ENCODE measurements around the gene HINT3. TPM values are rescaled to one million over a fixed set of nuclear protein-coding genes. Genes with fewer than 3 reads are reported as not detected.

Gene HINT3
- total RNA-seq, 2 donors from 2014 or later, result 13.0 to 16.4 TPM

DNA sequence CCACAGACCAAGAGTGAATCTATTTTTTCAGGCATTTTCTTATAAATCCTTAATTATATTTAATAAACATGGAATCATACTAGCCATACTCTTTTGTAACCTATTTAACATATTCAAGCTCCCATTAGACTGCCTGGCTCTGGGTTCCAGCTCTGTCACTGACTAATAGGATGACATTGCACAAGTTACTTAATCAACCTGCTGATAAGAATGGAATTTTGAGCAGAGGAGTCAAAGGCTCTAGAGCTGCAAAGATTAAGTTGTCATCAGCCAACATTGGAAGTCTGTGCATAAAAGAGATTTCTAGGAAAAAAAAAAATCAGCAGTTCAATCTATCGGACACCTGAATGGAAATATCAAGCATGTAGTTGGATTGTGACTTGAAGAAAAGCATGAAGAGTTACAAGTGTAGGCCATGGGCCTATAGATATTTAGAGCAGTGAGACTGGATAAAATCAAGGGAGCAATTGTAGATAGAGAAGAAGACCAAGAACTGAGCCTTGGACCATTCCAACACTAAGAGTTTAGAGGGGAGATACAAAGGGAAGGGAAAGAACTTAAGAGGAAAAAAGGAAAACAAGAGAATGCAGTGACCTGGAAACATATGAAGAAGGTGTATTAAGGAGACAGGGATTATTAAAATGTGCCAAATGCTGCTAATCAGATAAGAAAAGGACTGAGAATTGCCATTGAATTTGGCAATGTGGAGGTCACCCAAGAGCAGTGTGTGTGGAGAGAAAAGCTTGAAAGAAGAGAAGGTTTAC lies 11.0 kb upstream of the HINT3 start:
- no peak overlapping the region for H3K27ac Mint-ChIP-seq
- 98 to 100% methylated on average over 1 of the region's 1 CpG for WGBS, 2 experiments (ENCODE audit: insufficient coverage in 1 of 2, insufficient read length in 1 of 2)

GRCh38 chr6:125947615-125948014 lies 9.0 kb upstream of the HINT3 start:
- H3K36me3 ChIP-seq (ENCODE audit: control insufficient read depth, insufficient read depth, low read length), result no peaks in the 10 kb centered on the region
- peaks cover 6% of the 10 kb centered on the region for H3K9me3 ChIP-seq (ENCODE audit: control insufficient read depth, low read length)
- H3K9me3 Mint-ChIP-seq, result peaks cover 2% of the 10 kb centered on the region
- no peak overlapping the region for H3K9ac ChIP-seq (ENCODE audit: extremely low read depth, low read length, poor library complexity, severe bottlenecking)
- H3K27me3 Mint-ChIP-seq (ENCODE audit: insufficient read depth), result peaks cover 2% of the 10 kb centered on the region
- H3K36me3 Mint-ChIP-seq (ENCODE audit: low read depth), result no peaks in the 10 kb centered on the region
- peaks cover 13% of the 10 kb centered on the region for H3K4me1 Mint-ChIP-seq
- no peaks in the 10 kb centered on the region for H3K27me3 ChIP-seq (ENCODE audit: control insufficient read depth, insufficient read depth, low read length, poor library complexity, severe bottlenecking)
- H3K27ac ChIP-seq (ENCODE audit: low read depth, low read length), result no peak overlapping the region
- 80 to 96% methylated on average over 1 to 2 of the region's 2 CpGs for WGBS, 2 experiments (ENCODE audit: insufficient coverage in 1 of 2, insufficient read length in 1 of 2)
- H3K4me3 Mint-ChIP-seq, result no peak overlapping the region
- H3K4me3 ChIP-seq (ENCODE audit: low read length), result no peak overlapping the region
- no peak for DNase-seq
- no peaks in the 10 kb centered on the region for H3K4me1 ChIP-seq (ENCODE audit: control insufficient read depth, insufficient read depth, low read length)
- TF ChIP-seq CTCF (conservative IDR thresholded peaks at IDR 0.05), result no peak
- H3K27ac Mint-ChIP-seq, result no peak overlapping the region

More for the DNA sequence above, 11.0 kb upstream of the HINT3 start:
- no peaks in the 10 kb centered on the region for H3K9me3 ChIP-seq (ENCODE audit: control insufficient read depth, low read length)
- H3K9ac ChIP-seq (ENCODE audit: extremely low read depth, low read length, poor library complexity, severe bottlenecking), result no peak overlapping the region
- H3K27ac ChIP-seq (ENCODE audit: low read depth, low read length), result no peak overlapping the region
- H3K4me1 ChIP-seq (ENCODE audit: control insufficient read depth, insufficient read depth, low read length), result no peaks in the 10 kb centered on the region
- TF ChIP-seq CTCF (conservative IDR thresholded peaks at IDR 0.05), result no peak
- Mint-ChIP-seq H3K27me3 (ENCODE audit: insufficient read depth) (no peaks in the 10 kb centered on the region), H3K9me3 (no peaks in the 10 kb centered on the region), H3K4me1 (peaks cover 14% of the 10 kb centered on the region), H3K4me3 (no peak overlapping the region), H3K36me3 (ENCODE audit: low read depth) (no peaks in the 10 kb centered on the region)
- no peak for DNase-seq
- no peaks in the 10 kb centered on the region for H3K36me3 ChIP-seq (ENCODE audit: control insufficient read depth, insufficient read depth, low read length)
- no peaks in the 10 kb centered on the region for H3K27me3 ChIP-seq (ENCODE audit: control insufficient read depth, insufficient read depth, low read length, poor library complexity, severe bottlenecking)
- no peak overlapping the region for H3K4me3 ChIP-seq (ENCODE audit: low read length)

DNA sequence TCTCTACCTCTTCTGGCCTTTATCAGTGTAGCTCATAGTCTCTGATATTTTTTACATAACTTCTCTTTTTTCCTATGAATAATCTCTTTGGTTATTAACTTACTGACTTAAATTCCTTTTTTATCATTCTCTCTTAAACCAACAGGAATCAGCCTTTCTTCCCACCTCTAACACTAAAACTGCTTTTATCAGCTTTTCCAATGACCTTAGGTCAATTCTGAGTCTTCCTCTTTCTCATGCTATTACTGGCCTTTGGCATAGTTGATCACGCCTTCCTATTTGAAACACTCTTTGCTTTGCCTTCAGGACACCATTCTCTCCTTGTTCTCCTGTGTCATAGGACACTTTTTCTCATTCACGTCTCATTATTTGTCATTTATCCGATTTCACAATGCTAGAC lies 8.1 kb upstream of the HINT3 start:
- Histone ChIP-seq H3K27ac (ENCODE audit: low read depth, low read length) (no peak overlapping the region), H3K4me1 (ENCODE audit: control insufficient read depth, insufficient read depth, low read length) (no peaks in the 10 kb centered on the region), H3K36me3 (ENCODE audit: control insufficient read depth, insufficient read depth, low read length) (no peaks in the 10 kb centered on the region), H3K4me3 (ENCODE audit: low read length) (no peak overlapping the region), H3K9me3 (ENCODE audit: control insufficient read depth, low read length) (peaks cover 10% of the 10 kb centered on the region), H3K27me3 (ENCODE audit: control insufficient read depth, insufficient read depth, low read length, poor library complexity, severe bottlenecking) (no peaks in the 10 kb centered on the region), H3K9ac (ENCODE audit: extremely low read depth, low read length, poor library complexity, severe bottlenecking) (no peak overlapping the region)
- DNase-seq, result no peak
- no peak overlapping the region for H3K27ac Mint-ChIP-seq
- WGBS, 2 experiments (ENCODE audit: insufficient coverage in 1 of 2, insufficient read length in 1 of 2), result 83 to 92% methylated on average over 2 to 3 of the region's 3 CpGs
- peaks cover 9% of the 10 kb centered on the region for H3K4me1 Mint-ChIP-seq
- no peak overlapping the region for H3K4me3 Mint-ChIP-seq
- H3K27me3 Mint-ChIP-seq (ENCODE audit: insufficient read depth), result peaks cover 4% of the 10 kb centered on the region
- no peaks in the 10 kb centered on the region for H3K36me3 Mint-ChIP-seq (ENCODE audit: low read depth)
- no peak for TF ChIP-seq CTCF (conservative IDR thresholded peaks at IDR 0.05)
- peaks cover 4% of the 10 kb centered on the region for H3K9me3 Mint-ChIP-seq

Data from endodermal cell (in vitro differentiated cells).